SU-DHL-6 (cell line): ENCODE data around the gene OBSCN.

ENCODE experiments used
- H2AFZ ChIP-seq: fragments of 200-600 bp; sonication (generic); 2 replicates; pipeline ENCODE4 v1.6.1; 2014; ENCODE audit warnings: low read depth, mild to moderate bottlenecking, moderate library complexity, mixed read lengths, antibody characterized with exemption, low read length; ENCODE audit not compliant: severe bottlenecking
- H3F3A ChIP-seq: fragments of 200-600 bp; shearing (Covaris generic); 2 replicates; pipeline ENCODE4 v1.6.0; 2016; ENCODE audit warnings: antibody characterized with exemption, mild to moderate bottlenecking; ENCODE audit not compliant: insufficient read depth
- H3K27ac ChIP-seq: fragments of 200-600 bp; sonication (generic); 2 replicates; pipeline ENCODE4 v1.5.1; 2016; ENCODE audit warnings: low read depth, mild to moderate bottlenecking, low read length, moderate library complexity, mixed read lengths
- H3K27me3 ChIP-seq: fragments of 200-600 bp; sonication (generic), shearing (Covaris generic); 2 replicates; pipeline ENCODE4 v1.6.0; 2014; ENCODE audit warnings: mild to moderate bottlenecking, low read length
- H3K36me3 ChIP-seq: fragments of 200-600 bp; sonication (generic); 2 replicates; pipeline ENCODE4 v1.6.1; 2014; ENCODE audit warnings: mild to moderate bottlenecking, low read length, mixed read lengths
- H3K4me2 ChIP-seq: fragments of 300-600, 200-600 bp; shearing (Covaris generic), sonication (generic); 2 replicates; pipeline ENCODE4 v1.6.0; 2014; ENCODE audit warnings: low read length, low read depth, mild to moderate bottlenecking; ENCODE audit not compliant: poor library complexity, severe bottlenecking
- H3K4me3 ChIP-seq: fragments of 200-600 bp; sonication (generic); 2 replicates; pipeline ENCODE4 v1.5.1; 2014; ENCODE audit warnings: antibody characterized with exemption, low read length, mild to moderate bottlenecking, mixed read lengths; ENCODE audit not compliant: insufficient read depth, poor library complexity, severe bottlenecking
- H3K79me2 ChIP-seq: fragments of 200-600 bp; sonication (generic); 2 replicates; pipeline ENCODE4 v1.6.1; 2014; ENCODE audit warnings: mild to moderate bottlenecking, low read length, moderate library complexity; ENCODE audit not compliant: insufficient read depth
- H3K9ac ChIP-seq: fragments of 200-600 bp; sonication (generic); 2 replicates; pipeline ENCODE4 v1.7.0; 2014; ENCODE audit warnings: mild to moderate bottlenecking, low read length
- H3K9me2 ChIP-seq: fragments of 200-600 bp; sonication (generic); replicated peaks from 2 replicates; pipeline ENCODE4 v1.6.1; 2014; ENCODE audit warnings: low read length; ENCODE audit not compliant: insufficient read depth
- H3K9me3 ChIP-seq: fragments of 200-600 bp; sonication (generic); 2 replicates; pipeline ENCODE4 v1.6.1; 2014; ENCODE audit warnings: low read length, mixed read lengths; ENCODE audit not compliant: insufficient read depth
- H4K20me1 ChIP-seq: fragments of 200-600 bp; sonication (generic); 2 replicates; pipeline ENCODE4 v1.6.1; 2014; ENCODE audit warnings: low read depth, mild to moderate bottlenecking, antibody characterized with exemption, low read length, moderate library complexity, mixed read lengths
- EZH2phosphoT487 ChIP-seq: fragments of 200-600 bp; sonication (generic), shearing (Covaris generic); conservative IDR thresholded peaks from 2 replicates; pipeline ENCODE4 v1.6.1; 2018; ENCODE audit warnings: mild to moderate bottlenecking, antibody characterized with exemption, low read length, moderate library complexity, mixed read lengths
- TF ChIP-seq, protein P1 (sequence below): fragments of 200-600 bp; sonication (generic); IDR thresholded peaks from one replicate; pipeline ENCODE4 v1.5.1; 2017; ENCODE audit warnings: antibody characterized with exemption, mild to moderate bottlenecking, low read length, moderate library complexity; ENCODE audit not compliant: insufficient read depth, poor library complexity, severe bottlenecking

OBSCN gene

DNA sequence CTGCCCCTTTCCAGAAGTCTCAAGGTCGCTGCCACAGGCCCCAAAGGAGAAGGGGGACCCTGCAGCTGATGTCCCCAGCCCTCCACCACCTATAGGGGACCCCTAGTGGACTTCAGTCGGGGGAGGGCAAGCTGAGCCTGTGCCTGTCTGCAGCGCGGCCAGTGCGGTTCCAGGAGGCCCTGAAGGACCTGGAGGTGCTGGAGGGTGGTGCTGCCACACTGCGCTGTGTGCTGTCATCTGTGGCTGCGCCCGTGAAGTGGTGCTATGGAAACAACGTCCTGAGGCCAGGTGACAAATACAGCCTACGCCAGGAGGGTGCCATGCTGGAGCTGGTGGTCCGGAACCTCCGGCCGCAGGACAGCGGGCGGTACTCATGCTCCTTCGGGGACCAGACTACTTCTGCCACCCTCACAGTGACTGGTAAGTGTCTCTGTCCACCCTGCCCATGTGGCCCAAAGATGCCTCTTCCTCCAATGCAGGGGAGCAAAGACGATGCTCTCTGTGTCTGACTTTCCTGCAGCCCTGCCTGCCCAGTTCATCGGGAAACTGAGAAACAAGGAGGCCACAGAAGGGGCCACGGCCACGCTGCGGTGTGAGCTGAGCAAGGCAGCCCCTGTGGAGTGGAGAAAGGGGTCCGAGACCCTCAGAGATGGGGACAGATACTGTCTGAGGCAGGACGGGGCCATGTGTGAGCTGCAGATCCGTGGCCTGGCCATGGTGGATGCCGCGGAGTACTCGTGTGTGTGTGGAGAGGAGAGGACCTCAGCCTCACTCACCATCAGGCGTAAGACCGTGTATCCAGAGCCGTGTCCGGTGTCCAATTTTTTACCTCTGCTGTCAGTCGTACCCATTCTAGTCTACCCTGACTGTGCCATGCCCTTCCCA, 79.9 kb downstream of the OBSCN start:
- Histone ChIP-seq H3F3A (no peaks in the 10 kb centered on the region), H3K4me3 (no peak overlapping the region), H3K9me2 (no peaks in the 10 kb centered on the region), H3K79me2 (no peaks in the 10 kb centered on the region), H3K36me3 (no peaks in the 10 kb centered on the region), H3K9me3 (no peaks in the 10 kb centered on the region), H3K9ac (no peak overlapping the region), H3K27ac (no peak overlapping the region), H2AFZ (no peak overlapping the region), H4K20me1 (no peaks in the 10 kb centered on the region), H3K4me2 (no peak overlapping the region), H3K27me3 (no peaks in the 10 kb centered on the region)
- no peak for TF ChIP-seq EZH2phosphoT487
- TF ChIP-seq, protein P1, sequence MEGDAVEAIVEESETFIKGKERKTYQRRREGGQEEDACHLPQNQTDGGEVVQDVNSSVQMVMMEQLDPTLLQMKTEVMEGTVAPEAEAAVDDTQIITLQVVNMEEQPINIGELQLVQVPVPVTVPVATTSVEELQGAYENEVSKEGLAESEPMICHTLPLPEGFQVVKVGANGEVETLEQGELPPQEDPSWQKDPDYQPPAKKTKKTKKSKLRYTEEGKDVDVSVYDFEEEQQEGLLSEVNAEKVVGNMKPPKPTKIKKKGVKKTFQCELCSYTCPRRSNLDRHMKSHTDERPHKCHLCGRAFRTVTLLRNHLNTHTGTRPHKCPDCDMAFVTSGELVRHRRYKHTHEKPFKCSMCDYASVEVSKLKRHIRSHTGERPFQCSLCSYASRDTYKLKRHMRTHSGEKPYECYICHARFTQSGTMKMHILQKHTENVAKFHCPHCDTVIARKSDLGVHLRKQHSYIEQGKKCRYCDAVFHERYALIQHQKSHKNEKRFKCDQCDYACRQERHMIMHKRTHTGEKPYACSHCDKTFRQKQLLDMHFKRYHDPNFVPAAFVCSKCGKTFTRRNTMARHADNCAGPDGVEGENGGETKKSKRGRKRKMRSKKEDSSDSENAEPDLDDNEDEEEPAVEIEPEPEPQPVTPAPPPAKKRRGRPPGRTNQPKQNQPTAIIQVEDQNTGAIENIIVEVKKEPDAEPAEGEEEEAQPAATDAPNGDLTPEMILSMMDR: no peak

DNA sequence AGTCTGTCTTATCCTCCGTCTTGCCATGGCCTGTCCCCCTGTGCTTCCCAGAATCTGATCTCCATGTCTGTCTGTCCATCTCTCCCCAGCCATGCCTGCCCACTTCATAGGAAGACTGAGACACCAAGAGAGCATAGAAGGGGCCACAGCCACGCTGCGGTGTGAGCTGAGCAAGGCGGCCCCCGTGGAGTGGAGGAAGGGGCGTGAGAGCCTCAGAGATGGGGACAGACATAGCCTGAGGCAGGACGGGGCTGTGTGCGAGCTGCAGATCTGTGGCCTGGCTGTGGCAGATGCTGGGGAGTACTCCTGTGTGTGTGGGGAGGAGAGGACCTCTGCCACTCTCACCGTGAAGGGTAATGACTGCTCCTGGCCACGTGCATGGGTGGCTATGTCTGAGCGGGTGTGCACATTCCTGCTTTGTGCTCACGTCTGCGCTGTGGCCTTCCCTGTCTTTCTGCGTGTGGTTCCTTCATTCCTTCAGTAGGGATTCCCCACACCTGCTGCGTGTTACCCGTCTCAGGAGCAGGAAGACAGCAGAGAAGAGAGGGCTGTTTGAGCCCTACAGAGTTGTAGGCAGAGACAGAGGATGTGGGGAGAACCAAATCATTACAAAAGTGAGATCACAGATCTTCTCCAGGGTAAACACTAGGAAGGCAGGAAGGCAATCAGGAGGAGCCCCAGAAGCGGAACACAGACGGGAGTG, 80.8 kb downstream of the OBSCN start:
- no peak overlapping the region for H3K27ac ChIP-seq
- no peaks in the 10 kb centered on the region for H4K20me1 ChIP-seq
- H3K36me3 ChIP-seq: no peaks in the 10 kb centered on the region
- no peak for TF ChIP-seq EZH2phosphoT487
- TF ChIP-seq, protein P1: no peak
- H2AFZ ChIP-seq: no peak overlapping the region
- no peaks in the 10 kb centered on the region for H3K27me3 ChIP-seq
- no peaks in the 10 kb centered on the region for H3K9me2 ChIP-seq
- no peak overlapping the region for H3K4me3 ChIP-seq
- no peak overlapping the region for H3K9ac ChIP-seq
- no peaks in the 10 kb centered on the region for H3F3A ChIP-seq
- H3K79me2 ChIP-seq: no peaks in the 10 kb centered on the region
- H3K4me2 ChIP-seq: no peak overlapping the region
- H3K9me3 ChIP-seq: no peaks in the 10 kb centered on the region

DNA sequence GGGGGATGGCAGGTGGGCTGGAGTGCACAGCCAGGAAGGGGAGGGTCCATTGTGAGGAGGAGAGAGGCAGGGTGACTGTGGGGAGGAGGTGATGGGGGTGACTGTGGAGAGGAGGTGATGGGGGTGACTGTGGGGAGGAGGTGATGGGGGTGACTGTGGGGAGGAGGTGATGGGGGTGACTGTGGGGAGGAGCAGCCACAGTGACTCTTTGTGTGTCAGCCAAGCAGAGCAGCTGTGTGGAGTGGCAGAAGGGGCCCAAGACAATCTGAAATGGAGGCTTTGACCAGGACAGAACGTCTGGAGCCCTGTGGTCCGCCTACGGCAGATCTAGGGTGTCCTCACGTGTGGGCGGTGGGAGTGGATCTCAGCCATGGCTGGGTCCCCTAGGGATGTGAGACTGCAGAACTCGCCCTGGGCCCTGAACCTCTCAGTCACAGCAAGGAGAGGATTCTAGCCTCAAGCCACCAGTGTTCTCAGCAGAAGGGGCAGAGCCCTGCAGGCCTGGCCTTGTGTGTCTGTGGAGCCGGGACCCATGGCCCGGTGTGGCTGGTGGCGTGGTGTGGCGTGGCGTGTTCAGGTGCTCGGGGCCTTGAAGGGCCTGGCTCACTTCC, 81.5 kb downstream of the OBSCN start:
- Histone ChIP-seq H3K9me3 (no peaks in the 10 kb centered on the region), H3K36me3 (no peaks in the 10 kb centered on the region), H2AFZ (no peak overlapping the region), H3K4me2 (no peak overlapping the region), H3K9me2 (no peaks in the 10 kb centered on the region), H3K27me3 (no peaks in the 10 kb centered on the region), H3K27ac (no peak overlapping the region), H3K9ac (no peak overlapping the region), H3K79me2 (no peaks in the 10 kb centered on the region), H3K4me3 (no peak overlapping the region), H4K20me1 (no peaks in the 10 kb centered on the region), H3F3A (no peaks in the 10 kb centered on the region)
- no peak for TF ChIP-seq EZH2phosphoT487
- TF ChIP-seq, protein P1: no peak
